NCI-H345 (cell line): ENCODE results near the gene TMEM250.

Source experiments
- DNase-seq: peaks from one replicate; lab custom pipeline; 2025; lab: John Stamatoyannopoulos, UW

The TMEM250 gene

DNA sequence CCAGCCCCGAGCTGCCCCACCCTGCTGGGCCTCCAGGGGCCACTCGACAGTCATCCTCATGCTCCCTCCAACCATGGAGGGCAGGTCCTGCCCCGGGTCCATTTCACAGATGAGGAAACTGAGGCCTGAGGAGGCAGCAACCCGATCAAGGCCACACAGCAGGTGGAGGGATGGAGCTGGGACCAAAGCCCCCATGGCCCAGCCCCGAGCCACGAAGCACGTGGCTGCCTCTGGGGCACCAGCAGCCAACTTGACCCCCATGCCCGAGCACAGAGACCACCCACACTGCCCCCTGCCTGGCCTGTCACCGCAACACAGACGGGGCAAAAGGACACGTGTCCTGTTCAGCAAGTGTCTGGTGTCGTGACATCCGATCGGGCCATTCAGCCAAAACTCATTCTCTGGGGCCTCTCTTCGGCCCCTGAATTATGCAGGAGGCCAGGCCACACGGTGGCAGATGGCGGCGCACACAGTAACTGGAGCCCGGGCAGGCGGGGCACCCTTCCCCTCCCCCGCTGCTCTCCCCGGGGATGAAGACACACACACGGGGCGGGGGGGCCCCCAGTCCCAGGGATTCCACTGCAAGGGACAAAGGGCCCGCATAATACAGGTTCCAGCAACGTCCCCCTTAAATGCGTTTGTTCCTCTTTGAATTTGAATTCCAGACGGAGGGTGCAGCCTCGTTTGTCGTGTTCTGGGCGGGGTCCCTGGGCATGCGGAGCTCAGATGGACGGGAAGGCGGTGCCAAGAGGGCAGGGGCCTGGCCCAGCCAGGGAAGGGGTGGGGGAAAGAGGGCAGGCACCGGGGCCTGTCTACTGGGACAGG is 29.4 kb upstream of the TMEM250 start:
- no peak for DNase-seq

- no peak for DNase-seq
Measured at GRCh38 chr9:136147038-136147889, 28.6 kb upstream of the TMEM250 start.

DNA sequence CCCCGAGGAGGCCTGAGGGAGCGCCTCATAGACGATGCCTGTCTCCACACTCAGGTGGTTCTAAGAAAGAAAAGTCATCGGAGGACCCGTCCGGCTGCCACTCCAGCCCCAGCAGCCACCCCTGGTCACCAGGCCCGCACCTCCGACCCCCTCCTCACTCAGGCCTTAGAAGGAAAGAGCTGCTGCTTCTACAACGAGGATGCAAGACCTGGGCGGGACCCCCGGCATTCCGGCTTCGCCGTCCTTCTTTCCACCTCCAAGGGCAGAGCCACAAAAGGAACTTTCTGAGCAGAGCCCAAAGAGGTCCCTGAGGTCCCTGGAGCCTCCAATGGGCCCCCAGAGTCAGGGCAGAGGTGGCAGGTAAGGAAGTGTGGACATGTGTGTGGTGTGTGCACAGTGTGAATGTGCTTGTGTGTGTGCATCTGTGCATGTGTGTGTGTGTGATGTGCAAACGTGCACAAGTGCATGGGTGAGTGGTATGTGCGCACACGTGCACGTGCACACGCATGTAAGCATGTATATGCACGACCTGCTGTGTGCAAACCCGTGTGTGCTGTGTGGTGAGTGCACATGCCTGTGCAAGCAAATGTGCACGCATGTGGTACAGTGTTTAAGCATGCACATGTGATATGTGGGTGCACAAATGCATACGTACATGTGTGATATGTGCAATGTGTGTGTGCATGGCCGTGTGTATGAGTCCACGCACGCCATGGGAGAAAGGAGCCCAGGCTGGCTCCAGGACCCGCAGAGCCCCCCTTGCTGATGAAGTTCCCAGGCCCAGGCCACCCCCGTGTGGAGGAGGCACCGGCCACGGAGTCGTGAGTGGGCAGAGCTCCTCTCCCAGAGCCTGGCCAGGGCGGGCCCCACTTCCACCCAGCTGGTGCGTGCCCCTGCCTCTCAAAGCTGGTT is 27.7 kb upstream of the TMEM250 start:
- no peak for DNase-seq

GRCh38 chr9:136145580-136145979 is 26.9 kb upstream of the TMEM250 start:
- no peak for DNase-seq

- DNase-seq = no peak
Measured at GRCh38 chr9:136144450-136144849, 25.8 kb upstream of the TMEM250 start.

DNA sequence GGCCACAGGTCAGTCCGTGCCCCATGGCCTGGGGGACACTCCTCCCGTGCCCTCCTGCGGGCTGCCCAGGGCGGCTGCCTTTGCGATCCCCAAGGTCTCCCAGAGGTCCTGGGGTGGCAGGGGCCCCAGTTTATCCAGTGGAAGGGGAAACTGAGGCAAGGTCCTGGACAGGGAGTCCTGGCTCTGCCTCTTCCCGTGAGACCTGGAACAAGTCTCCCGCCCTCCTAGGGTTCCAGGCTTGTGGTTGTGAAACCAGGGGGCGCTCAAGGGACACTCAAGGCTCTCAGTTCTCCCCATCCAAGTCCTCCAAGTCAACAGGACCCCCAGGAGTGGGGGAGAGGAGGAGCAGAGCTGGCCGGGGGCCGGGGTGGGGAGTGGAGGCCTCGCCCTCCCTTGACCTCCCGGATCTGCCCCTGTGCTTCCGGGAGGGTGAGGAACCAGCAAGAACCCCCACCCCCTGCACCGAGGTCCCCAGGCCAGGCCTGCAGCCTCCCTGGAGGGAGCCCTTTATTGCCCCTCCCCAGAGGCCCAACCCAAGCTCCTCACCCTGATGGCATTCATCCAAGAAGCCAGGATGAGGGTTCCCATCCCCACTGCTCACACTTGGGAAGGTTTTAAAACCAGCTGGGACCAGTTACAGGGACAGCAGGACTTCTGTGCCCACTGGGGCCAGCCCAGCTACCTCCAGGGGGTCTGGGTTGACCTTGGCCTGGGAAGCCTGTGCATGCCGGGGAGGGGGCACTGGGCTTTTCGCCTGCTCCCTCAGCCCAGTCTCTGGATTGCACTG is 24.7 kb upstream of the TMEM250 start:
- DNase-seq = peak; percentile 72

DNA sequence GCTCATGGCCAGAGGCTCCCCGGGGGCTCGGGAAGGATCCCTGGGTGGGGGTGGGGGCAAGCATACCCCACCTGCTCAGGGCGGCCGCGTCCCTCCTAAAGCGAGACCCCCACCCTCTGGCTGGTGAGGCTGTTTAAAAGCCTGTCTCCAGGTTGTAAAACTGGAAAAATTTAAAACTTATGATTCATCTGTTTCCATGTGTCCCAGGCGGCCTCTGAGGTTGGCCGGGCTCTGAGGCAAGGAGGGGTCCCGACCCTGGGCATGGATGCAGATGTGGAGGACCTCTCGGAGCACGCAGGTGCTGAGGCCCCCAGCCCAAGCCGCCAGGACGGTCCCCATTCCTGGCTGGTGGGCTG is 24.2 kb upstream of the TMEM250 start:
- no peak for DNase-seq

GRCh38 chr9:136142414-136142796 is 23.7 kb upstream of the TMEM250 start:
- DNase-seq = no peak

DNA sequence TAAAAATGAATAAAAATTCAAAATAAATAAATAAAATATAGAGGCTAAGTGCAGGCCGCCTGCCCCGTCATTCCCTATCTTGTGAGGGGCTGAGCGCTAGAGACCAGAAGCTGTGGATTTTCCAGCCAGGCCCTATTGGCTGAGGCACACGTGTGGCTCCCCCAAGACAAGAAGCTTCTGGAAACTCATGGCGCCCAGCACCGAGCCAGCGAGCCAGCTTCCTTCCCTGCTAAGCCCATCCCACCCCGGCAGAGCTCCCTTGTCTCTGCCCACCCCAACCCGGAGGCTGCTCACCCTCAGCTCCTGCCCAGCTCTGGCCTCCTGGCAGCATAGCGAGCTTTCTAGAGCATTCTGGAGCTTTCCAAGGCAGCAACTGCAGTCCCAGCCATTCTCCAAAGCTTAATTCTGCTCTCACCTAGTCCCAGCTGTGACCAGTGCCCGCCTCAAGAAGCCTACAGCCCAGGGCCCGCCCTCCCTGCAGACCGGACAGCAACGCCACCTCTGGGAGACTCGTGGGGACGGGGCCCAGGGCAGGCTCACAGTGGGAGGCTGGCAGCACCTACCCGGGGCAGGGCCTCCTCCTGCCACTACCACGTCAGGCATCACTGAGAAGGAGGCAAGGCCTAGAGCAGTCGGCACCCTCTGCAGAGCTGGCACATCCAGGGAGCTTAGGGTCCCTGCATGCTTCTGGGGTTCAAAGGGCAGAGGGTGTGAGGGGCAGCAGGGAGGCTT is 23.2 kb upstream of the TMEM250 start:
- no peak for DNase-seq

GRCh38 chr9:136140966-136141365 is 22.3 kb upstream of the TMEM250 start:
- peak; percentile 90 for DNase-seq

GRCh38 chr9:136140046-136140445 is 21.4 kb upstream of the TMEM250 start:
- DNase-seq = no peak

DNA sequence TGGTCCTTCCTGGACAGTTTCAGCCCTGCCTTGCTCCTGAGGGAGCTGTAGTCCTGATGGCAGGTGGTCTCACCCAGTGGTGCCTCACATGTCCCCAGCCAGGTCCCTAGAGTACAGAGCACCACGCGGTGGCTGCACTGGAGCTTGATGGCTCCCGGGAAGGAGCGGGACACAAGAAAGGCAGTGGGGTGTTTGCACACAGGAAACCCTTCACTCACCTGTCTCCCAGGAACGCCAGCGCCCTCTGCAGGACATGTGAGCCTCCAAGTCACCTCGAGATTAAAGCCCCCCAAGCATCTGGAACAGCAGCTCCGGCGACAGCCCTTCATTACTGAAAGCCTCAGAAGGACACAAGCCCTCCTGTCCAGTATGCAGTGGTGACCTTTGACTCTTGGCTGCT is 19.9 kb upstream of the TMEM250 start:
- DNase-seq = peak; percentile 51

DNA sequence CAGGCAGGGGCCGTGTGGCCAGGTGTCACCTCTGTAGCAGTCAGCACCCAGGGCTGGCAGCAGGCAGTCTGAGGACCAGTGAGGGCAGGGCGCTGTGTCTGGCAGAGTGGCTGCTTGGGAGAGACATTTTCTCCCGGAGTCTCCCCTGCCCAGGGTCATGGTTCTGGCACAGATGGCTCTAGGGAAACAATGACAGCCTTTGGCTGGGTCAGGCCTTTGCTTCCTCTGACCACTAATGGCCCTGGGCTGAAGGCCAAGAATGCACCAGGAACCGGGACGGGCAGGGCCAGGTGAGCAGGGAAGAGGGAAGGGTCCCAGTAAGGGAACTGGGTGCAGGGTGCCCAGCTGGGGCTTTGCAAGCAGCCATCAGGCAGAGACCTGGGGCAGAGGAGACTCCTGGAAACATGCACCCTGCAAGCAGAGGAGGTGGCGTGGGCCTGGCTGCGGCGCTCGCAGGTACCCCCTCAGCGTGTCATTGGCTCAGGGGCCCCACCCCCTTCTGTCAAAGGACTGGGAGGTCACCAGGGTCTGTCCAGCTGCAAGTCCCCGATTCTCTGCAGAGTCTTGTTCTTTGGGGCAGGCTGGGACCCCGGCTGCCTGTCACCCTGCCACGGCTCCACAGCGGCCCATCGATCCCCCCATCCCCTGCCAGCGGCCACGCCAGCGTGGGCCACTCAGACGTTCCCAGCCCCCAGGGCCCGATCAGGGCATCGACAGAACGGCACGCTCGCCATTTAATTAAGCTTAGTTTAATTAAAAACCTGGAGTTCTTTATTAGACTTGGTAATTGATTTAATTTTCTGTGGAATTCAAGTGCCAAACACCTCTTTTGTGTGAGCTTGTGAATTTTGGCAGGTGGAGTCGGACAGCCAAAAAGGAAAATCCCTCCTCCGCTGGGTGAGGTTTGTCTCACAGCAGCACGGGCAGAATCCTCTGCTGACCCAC is 18.9 kb upstream of the TMEM250 start:
- no peak for DNase-seq

GRCh38 chr9:136136127-136136925 is 17.7 kb upstream of the TMEM250 start:
- no peak for DNase-seq

GRCh38 chr9:136135326-136136126 is 16.9 kb upstream of the TMEM250 start:
- DNase-seq = no peak

- no peak for DNase-seq
Measured at GRCh38 chr9:136133959-136134484, 15.3 kb upstream of the TMEM250 start.

DNA sequence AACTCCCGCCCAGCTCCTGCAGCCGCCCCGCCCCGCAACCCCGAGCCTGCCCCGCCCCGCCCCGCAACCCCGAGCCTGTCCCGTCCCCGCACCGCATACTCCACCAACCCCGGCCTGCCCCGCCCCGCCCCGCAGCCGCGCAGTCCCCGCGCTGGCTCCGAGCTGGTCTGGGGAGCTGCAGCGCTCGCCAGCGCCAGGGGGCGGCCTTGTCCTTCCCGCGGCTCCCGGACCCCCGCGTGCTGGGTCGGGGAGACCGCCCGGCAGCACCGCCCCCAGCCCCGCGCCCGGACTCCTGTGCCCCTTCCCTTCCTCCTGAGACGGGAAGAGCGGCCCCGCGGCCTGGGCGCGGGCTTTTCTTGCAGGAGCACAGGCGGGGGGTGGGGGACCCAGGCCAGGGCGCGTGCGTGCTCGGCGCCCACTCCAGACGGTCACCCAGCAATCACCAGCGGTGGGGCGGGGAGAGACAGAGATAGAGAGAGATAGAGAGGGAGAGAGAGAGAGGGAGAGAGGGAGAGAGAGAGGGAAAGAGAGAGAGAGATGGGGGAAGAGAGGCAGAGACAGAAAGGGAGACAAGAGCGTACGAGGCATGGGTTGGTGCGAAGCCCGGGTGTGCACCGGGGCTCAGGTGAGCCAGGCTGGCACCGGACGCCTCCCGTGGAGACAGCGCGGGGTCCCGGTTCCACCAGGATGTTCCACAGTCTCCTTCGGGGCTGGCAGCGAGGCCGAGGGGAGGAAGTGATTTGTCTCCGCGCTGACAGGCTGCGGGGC is 14.7 kb upstream of the TMEM250 start:
- peak; percentile 59 for DNase-seq
